ENCODE results near the gene AMFR.
"Not testable (repeated sequence)": the region's sequence is repeated elsewhere in the genome, so short reads cannot be mapped to it uniquely, and the experiment has no call there.

Gene AMFR

GRCh38 chr16:56387396-56387795, 37.9 kb downstream of the AMFR start:
- no peak for DNase-seq

DNA sequence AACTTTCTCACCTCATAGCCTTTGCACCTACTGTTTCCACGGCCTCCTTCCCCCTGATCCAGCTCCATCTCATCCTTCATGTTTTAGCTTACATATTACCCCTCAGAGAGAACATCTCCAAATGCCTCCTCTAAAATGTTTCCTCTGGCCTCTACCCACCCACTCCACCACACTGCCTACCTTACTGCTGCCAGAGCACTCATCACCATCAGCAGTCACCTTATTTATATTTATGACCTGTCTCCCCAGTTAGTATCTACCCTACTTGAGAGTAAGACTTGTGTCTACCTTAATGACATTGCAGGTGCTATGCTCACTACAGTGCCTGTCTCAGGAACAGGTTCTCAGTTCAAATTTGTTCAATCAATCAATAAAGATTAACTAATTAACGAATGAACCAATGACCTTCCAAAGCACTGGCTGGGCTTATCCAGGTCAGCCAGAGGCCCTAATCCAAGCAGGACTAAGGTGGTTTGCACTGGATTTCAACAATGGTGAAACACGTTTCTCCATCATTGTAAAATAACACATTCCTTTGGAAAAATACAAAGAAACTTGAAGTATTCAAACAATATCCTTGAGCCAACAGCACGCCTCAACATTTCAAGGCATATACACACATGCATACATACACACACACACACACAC, 41.1 kb downstream of the AMFR start:
- DNase-seq = no peak

DNA sequence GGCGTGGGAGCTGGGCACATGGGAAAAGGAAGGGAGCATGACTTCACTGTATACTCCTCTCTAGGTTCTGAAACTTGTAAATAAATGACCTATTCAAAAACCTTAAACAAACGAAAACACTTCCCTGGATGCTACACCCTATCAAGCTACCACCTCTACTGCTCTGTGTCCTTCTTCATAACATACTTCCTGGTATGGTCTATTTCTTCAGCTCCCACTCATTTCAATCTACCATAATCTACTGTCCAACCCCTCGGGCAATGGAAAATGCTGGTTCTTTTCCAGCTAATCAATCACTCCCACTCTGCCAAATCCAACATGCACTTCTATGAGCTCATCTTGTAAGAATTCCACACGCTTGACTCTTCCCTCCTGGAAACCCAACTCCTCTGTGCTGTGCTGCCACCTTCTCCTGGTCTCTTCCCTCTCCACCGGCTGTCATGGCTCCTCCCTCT, 42.4 kb downstream of the AMFR start:
- no peak for DNase-seq

- DNase-seq = no peak
Observed at GRCh38 chr16:56382459-56382858, 42.9 kb downstream of the AMFR start.

GRCh38 chr16:56380778-56381485, 44.4 kb downstream of the AMFR start:
- not testable (repeated sequence) for DNase-seq

DNA sequence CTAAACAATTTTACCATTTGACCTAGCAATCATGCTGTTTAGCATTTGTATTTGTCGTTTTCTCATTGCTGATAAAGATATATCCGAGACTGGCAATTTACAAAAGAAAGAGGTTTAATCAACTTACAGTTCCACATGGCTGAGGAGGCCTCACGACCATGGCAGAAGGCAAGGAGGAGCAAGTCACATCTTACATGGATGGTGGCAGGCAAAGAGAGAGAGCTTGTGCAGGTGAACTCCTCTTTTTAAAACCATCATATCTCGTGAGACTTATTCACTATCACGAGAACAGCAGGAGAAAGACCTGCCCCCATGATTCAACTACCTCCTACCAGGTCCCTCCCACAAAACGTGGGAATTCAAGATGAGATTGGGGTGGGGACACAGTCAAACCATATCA, 46.3 kb downstream of the AMFR start:
- not testable (repeated sequence) for DNase-seq

- DNase-seq = not testable (repeated sequence)
Observed at GRCh38 chr16:56375792-56376191, 49.6 kb downstream of the AMFR start.

GRCh38 chr16:56373003-56373402, 52.3 kb downstream of the AMFR start:
- no peak for DNase-seq

DNA sequence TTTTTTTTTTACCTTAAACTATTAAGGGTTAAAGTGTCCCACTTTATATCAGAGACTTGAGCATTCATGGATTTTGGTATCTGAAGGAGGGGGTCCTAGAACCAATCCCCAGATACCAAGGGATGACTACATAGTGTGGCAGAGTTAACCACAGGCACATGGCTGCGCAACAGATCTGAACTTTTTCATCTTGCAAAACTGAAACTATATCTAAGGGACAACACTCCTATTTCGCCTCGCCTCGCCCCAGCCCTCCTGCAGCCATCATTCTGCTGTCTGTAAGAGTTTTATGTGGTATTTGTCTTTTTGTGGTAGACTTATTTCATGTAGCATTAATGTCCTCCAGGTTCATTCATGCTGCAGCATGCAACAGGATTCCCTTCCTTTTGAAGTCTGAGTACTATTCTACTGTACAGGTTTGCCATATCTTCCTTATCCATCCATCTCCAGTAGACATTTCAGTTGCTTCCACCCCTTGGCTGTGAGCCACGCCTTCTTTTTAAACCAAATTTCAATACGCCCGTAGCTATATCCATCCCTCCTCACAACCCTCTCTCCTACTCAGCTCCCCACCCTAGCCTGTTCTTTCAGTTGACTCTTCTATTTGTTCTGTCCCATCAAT, 53.2 kb downstream of the AMFR start:
- DNase-seq = no peak

DNA sequence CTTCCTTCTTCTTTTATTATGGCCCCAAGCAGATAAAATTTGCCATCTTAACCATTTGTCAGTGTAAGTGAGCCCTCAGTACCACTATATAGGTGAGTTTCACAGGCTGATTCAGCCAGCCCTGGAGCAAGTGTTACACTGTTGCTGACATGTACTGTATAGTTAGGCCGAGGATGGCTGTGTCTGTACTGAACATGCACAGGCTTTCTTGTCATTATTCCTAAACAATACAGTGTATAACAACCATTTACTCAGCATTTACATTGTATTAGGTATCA, 53.7 kb downstream of the AMFR start:
- DNase-seq = no peak

DNA sequence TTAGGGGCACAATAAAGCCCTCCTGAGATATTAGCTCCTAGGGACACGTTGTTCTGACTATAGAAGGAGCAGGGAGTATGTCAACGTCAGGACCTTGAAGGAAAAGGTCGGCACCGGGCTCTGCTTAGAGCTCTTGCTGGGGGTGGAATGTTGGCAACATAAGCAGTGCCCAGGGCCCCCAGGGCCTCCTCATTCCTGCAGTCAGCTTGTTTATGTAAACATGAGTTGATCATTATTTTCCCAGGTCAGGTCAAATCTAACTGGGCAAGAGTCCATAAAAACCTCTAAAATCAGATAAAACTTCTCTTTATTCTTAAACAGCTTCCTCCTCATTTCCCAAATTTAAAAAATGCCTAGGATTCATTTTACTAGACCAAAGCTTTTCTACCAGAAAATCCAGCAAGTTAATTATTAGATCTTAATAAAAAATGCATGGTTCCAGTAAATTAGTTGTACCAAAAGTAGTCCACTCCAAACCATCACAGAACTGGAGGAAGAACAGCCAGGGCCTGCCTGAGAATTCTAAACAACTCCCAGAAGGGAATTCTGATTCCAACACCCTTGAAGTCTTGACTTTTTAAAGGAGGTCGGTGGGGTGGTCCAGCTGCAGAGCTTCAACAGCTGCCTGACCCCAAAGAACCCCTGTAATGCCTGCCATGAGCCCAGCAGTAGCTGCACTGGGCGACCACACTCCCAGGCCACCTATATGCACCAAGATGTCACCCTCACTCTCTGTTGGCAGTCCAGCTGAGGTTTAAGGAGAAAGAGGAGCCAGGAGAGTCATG, 54.3 kb downstream of the AMFR start:
- DNase-seq = no peak

DNA sequence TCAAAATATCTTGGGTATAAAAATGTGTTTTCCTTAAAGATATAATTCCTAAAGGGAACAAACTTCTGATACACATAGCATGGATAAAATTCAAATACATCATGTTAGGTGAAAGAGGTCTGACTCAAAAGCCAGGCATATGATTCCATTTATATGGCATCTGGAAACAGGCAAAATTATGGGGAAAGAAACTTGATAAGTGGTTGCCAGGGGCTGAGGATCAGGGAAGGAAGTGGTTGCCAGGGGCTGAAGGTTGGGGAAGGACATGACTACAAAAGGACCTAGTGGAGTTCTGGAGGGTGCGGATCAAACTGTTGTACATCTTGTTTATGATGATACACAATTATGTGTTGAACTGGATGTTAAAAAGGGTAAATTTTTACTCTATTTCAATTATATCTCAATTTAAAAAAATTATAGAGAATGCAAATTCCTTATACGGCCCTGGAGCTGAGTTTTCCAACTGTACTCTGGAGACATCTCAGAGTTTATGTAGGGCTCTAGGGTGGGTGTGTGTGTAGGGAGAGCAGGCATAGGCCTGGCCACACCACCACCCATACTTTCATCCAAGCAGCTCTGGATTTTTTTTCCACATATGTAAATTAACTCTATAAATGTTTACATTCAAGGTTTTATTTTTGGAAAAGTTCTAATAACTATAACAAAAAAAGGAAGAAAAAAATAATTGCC, 55.0 kb downstream of the AMFR start:
- no peak for DNase-seq

DNA sequence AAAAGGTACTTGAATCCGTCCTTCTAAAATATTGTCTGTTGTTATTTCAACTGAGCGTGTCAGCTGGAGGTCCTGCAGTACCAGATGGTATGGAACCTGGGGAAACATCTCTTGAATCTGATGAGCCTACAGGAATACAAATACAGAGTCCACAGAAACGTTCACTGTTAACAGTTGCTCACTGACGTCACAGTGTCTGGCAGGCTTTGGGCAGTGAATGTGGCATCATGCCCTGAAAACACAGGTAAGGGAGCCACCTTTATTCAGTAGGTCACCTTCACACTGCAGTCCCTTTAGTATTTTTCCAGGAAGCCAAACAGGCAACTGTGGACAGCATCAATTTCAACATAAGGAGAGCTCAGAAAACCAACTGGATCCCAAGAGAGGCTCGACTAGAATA, 56.1 kb downstream of the AMFR start:
- no peak for DNase-seq

DNA sequence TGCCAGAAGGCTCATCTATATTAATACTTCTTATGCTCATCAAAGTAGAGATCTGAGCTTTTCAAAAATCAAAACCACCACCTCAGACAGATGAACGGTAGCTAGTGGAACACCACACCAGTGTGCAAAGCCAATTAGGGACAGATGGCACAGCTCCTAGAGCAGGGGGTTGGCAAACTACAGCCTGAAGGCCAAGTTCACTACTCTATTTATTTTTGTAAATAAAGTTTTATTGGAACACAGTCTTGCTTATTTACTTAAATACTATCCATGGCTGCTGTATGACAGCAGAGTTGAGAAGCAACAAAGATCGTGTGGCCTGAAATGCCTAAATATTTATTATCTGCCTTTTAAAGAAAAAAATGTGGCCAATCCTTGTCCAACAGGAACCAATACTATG, 56.8 kb downstream of the AMFR start:
- no peak for DNase-seq

GRCh38 chr16:56367764-56368163, 57.6 kb downstream of the AMFR start:
- no peak for DNase-seq

DNA sequence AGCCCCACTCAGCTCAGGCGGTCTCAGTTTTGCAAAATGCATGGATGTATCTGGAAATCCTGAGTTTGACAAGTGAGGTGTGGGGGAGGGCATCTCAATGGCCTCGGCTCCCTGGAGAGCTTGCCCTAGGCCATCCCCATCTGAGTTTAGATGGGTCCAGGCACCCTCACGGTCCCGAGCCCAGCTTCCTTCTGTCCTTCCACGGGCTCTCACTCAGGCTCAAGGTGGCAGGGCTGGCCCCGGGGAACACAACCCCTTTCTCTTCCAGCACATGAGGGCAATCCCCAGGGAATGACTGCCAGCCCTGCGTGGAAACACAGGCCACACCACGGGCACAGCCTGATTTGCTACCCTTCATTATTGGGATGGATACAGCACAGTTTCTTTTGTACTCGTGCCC, 58.4 kb downstream of the AMFR start:
- DNase-seq = no peak

DNA sequence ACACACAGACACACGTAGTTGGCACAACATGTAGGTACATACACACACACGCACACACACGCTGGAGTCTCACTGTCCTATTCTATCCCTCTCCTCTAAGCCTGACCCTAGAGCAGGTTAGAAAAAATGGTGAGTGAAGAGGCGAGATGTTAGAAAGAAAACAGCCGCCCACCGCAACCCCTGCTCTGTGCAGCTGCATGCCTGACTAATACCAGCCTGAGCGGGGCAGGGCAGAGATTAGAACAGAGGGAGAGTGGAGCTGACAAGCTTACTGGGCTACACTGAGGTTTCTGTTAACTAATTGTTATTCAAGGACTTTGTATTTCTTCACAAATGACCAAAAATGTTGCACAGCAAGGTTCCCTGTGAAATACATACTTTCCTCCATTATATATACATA, 59.8 kb downstream of the AMFR start:
- DNase-seq = no peak

DNA sequence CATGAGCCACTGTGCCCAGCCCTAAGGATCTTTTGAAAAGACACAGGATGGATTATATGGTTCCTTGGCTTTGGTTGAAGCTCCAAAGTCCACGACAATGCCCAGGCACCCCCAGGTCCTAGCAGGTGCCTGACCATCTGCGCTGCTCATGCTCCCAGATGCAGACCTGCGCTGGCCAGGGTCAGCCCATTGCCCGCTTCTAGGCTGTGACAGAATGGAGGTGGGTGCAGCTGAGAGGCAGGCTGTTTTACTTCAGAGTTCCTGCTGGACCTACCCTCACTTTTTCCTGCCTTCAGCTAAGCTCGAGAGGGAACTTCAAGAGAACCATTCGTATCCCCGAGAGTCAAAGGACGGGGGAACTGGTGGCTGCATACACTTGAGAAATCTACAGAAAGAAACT, 60.5 kb downstream of the AMFR start:
- no peak for DNase-seq

- no peak for DNase-seq
Observed at GRCh38 chr16:56363781-56364565, 61.4 kb downstream of the AMFR start.

GRCh38 chr16:56363181-56363716, 62.1 kb downstream of the AMFR start:
- DNase-seq = no peak

DNA sequence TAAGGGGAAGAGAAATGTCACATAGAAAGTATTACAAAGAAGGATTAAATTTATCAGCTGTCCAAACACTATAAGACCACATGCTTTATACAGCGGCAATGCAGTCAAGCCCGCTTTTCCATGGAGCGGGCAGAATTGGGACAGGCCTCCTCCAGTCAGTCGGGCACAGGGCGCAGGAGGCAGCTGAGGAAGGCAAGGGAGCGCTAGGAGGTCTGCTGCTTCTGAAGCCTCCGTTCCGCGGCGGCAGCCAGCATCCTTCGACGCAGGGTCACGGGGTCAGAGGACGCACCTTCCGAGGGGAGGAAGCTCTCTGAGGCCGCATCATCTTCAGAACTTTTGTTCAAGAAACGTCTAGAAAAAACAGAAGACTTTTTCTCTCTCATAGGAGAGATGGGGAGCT, 62.6 kb downstream of the AMFR start:
- DNase-seq = no peak

GRCh38 chr16:56362057-56362655, 63.2 kb downstream of the AMFR start:
- DNase-seq = no peak

Data from left hindlimb (tissue), 1 donor.